H1 (cell line): Measurements from ENCODE around the gene RPGR. TPM values are rescaled to one million over a fixed set of nuclear protein-coding genes. Genes with fewer than 3 reads are reported as not detected.

Experiments
- BRCA1 ChIP-seq: IDR thresholded peaks from 2 replicates; pipeline ENCODE4 v1.6.1; 2012; ENCODE audit warnings: low read depth, low read length, improper control_type of control experiment
- CBX5 ChIP-seq: fragments of 300-800, 300-1000 bp; sonication (generic); IDR thresholded peaks from 2 replicates; pipeline ENCODE4 v1.7.1; 2016; ENCODE audit warnings: antibody characterized with exemption, low read length, low read depth
- CHD7 ChIP-seq: fragments of 300-600 bp; sonication (generic); IDR thresholded peaks from 2 replicates; pipeline ENCODE4 v1.7.1; 2012; ENCODE audit warnings: low read length, moderate library complexity, mild to moderate bottlenecking, inconsistent platforms; ENCODE audit not compliant: insufficient replicate concordance
- EZH2 ChIP-seq: fragments of 200-600 bp; sonication (generic); IDR thresholded peaks from 2 replicates; pipeline ENCODE4 v1.7.1; 2012; ENCODE audit warnings: low read depth, mild to moderate bottlenecking, moderate library complexity, low read length, inconsistent platforms; ENCODE audit not compliant: severe bottlenecking
- HDAC2 ChIP-seq, 2 experiments: fragments of 300-600 bp in 1 of 2; sonication (generic) in 1 of 2; IDR thresholded peaks; 2 replicates each; pipeline ENCODE4 v1.6.1; 2011 to 2012; ENCODE audit warnings: low read depth in 2 of 2, low read length in 2 of 2, mild to moderate bottlenecking in 2 of 2, moderate library complexity in 2 of 2, borderline replicate concordance in 1 of 2, inconsistent platforms in 1 of 2
- KDM5A ChIP-seq: fragments of 200-600 bp; IDR thresholded peaks from 2 replicates; pipeline ENCODE4 v1.7.1; 2012; ENCODE audit warnings: mild to moderate bottlenecking, low read length, inconsistent platforms, mixed read lengths
- NANOG ChIP-seq: IDR thresholded peaks from 2 replicates; pipeline ENCODE4 v1.6.1; 2011; ENCODE audit warnings: low read length, low read depth, mild to moderate bottlenecking, inconsistent platforms; ENCODE audit not compliant: insufficient read depth, poor library complexity, severe bottlenecking
- NRF1 ChIP-seq: IDR thresholded peaks from 2 replicates; pipeline ENCODE4 v1.6.1; 2011; ENCODE audit warnings: mild to moderate bottlenecking, low read depth, low read length, improper control_type of control experiment
- SIRT6 ChIP-seq: IDR thresholded peaks from one replicate; pipeline ENCODE4 v1.7.1; 2012; ENCODE audit warnings: low read length, inconsistent platforms
- USF2 ChIP-seq: IDR thresholded peaks from 2 replicates; pipeline ENCODE4 v1.6.1; 2011; ENCODE audit warnings: low read length, improper control_type of control experiment
- polyA plus RNA-seq, 7 experiments: library from polyadenylated mRNA; depleted of rRNA in 3 of 7; stranded (reverse) in 5 of 7; unstranded in 2 of 7; fragments of >200 nt in 5 of 7; fragments of 200-250 nt in 2 of 7; gene quantifications; 1 replicate in 5 of 7; 2 replicates in 1 of 7; 4 replicates in 1 of 7; pipeline versions ENCODE4 v1.2.1 to v1.2.3, GENCODE V29; 2011 to 2013; ENCODE audit warnings: missing spikeins in 2 of 7, mixed read lengths in 2 of 7
- total RNA-seq: library from RNA; stranded (reverse); fragmentation: NEBNext Ultra II Directional; extraction: Animal tissue kit (Norgen Biotek cat#: 25700); gene quantifications from 2 replicates; pipeline ENCODE4 v1.2.1, GENCODE V29; 2021

RPGR gene
- total and polyA plus RNA-seq, 2 of the 8 experiments (the other 6 are each of a cell fraction or from before 2014, with no cell fraction given): 1.6 to 10.0 TPM

GRCh38 chrX:38374431-38374830, 47.1 kb upstream of the RPGR start (continued):
- TF ChIP-seq CHD7 (no peak), HDAC2 (IDR thresholded peaks at IDR 0.05; ENCODE audit: borderline replicate concordance in 1 of 2, low read depth in 2 of 2, low read length in 2 of 2) (no peak), KDM5A (no peak), BRCA1 (no peak), NRF1 (no peak), USF2 (no peak), CBX5 (no peak), SIRT6 (no peak), NANOG (no peak), EZH2 (no peak)
